ENCODE results near the gene RTP5. TPM values are rescaled to one million over a fixed set of nuclear protein-coding genes. Genes with fewer than 3 reads are reported as not detected.

The RTP5 gene
- total and polyA plus RNA-seq, 2 donors (not counting 3 experiments of a cell fraction or from before 2014, with no cell fraction given) = not detected

- intact Hi-C loops (cut with micrococcal nuclease) (no loop called here), dilution Hi-C loops (cut with MboI; ENCODE audit: extremely low pct_ligation_motif_present, low sequenced_read_pairs) (no loop called here)
- Histone ChIP-seq H3K4me2 (ENCODE audit: insufficient read depth, low read length) (no peak overlapping the region), H3K9ac (replicated peaks; ENCODE audit: extremely low read depth, insufficient read depth, low read length) (no peak overlapping the region), H3K9me3 (replicated peaks; ENCODE audit: control insufficient read depth, insufficient read depth, low read length) (no peaks in the 10 kb centered on the region), H2AFZ (ENCODE audit: low read depth, low read length) (no peak overlapping the region), H3K27me3 (ENCODE audit: control insufficient read depth in 2 of 2, insufficient read depth in 2 of 2, low read length in 2 of 2) (no peaks in the 10 kb centered on the region), H3K4me3 (replicated peaks in 1 of 3; ENCODE audit: insufficient read depth in 1 of 3, low read depth in 1 of 3, low read length in 3 of 3) (no peak overlapping the region), H4K20me1 (replicated peaks; ENCODE audit: control insufficient read depth, extremely low read depth, insufficient read depth, low read length) (no peaks in the 10 kb centered on the region), H3K36me3 (ENCODE audit: control insufficient read depth in 2 of 2, extremely low read depth in 1 of 2, insufficient read depth in 2 of 2, low read length in 2 of 2) (no peaks in the 10 kb centered on the region), H3K79me2 (ENCODE audit: control insufficient read depth, insufficient read depth, low read length) (no peaks in the 10 kb centered on the region), H3K27ac (ENCODE audit: insufficient read depth, low read depth, low read length) (no peak overlapping the region), H3K4me1 (ENCODE audit: control insufficient read depth, extremely low read depth, insufficient read depth, low read length) (peaks cover 2% of the 10 kb centered on the region), H3K9me1 (replicated peaks; ENCODE audit: control insufficient read depth, extremely low read depth, insufficient read depth, low read length) (no peaks in the 10 kb centered on the region)
- FAIRE-seq (no peak), DNase-seq (ENCODE audit: low read depth, low spot score) (no peak)
- TF ChIP-seq EZH2 (IDR thresholded peaks at IDR 0.05; ENCODE audit: borderline replicate concordance, low read depth, low read length, severe bottlenecking) = no peak
- TF ChIP-seq POLR2A (IDR thresholded peaks at IDR 0.05; ENCODE audit: low read depth, low read length) = no peak
- TF ChIP-seq GATA2 (IDR thresholded peaks at IDR 0.05; ENCODE audit: insufficient read depth, insufficient read length, low read depth, low read length) = no peak
- TF ChIP-seq MYC (IDR thresholded peaks at IDR 0.05; ENCODE audit: low read depth, low read length) = no peak
- TF ChIP-seq POLR2AphosphoS5 (IDR thresholded peaks at IDR 0.05; ENCODE audit: insufficient read depth, low read depth, low read length) = no peak
- TF ChIP-seq FOS (IDR thresholded peaks at IDR 0.05; ENCODE audit: borderline replicate concordance, insufficient read depth, low read length) = no peak
- ChIA-PET CTCF (no interaction called here), POLR2A (no interaction called here)
- BruUV-seq (replicated peaks) = no TSS peak
Measured at GRCh38 chr2:241891988-241892298, 22.4 kb downstream of the RTP5 start.

GRCh38 chr2:241892299-241893137 is 23.0 kb downstream of the RTP5 start:
- no peak for FAIRE-seq
- Histone ChIP-seq H3K79me2 (ENCODE audit: control insufficient read depth, insufficient read depth, low read length) (no peaks in the 10 kb centered on the region), H3K9ac (replicated peaks; ENCODE audit: extremely low read depth, insufficient read depth, low read length) (no peak overlapping the region), H3K9me3 (replicated peaks; ENCODE audit: control insufficient read depth, insufficient read depth, low read length) (no peaks in the 10 kb centered on the region), H3K36me3 (ENCODE audit: control insufficient read depth in 2 of 2, extremely low read depth in 1 of 2, insufficient read depth in 2 of 2, low read length in 2 of 2) (no peaks in the 10 kb centered on the region), H3K27ac (ENCODE audit: insufficient read depth, low read depth, low read length) (no peak overlapping the region), H4K20me1 (replicated peaks; ENCODE audit: control insufficient read depth, extremely low read depth, insufficient read depth, low read length) (no peaks in the 10 kb centered on the region), H3K27me3 (ENCODE audit: control insufficient read depth in 2 of 2, insufficient read depth in 2 of 2, low read length in 2 of 2) (no peaks in the 10 kb centered on the region), H3K4me2 (ENCODE audit: insufficient read depth, low read length) (no peak overlapping the region), H2AFZ (ENCODE audit: low read depth, low read length) (no peak overlapping the region), H3K4me3 (replicated peaks in 1 of 3; ENCODE audit: insufficient read depth in 1 of 3, low read depth in 1 of 3, low read length in 3 of 3) (no peak overlapping the region), H3K9me1 (replicated peaks; ENCODE audit: control insufficient read depth, extremely low read depth, insufficient read depth, low read length) (no peaks in the 10 kb centered on the region), H3K4me1 (ENCODE audit: control insufficient read depth, extremely low read depth, insufficient read depth, low read length) (peaks cover 2% of the 10 kb centered on the region)
- no TSS peak for BruUV-seq (replicated peaks)
- TF ChIP-seq EZH2 (IDR thresholded peaks at IDR 0.05; ENCODE audit: borderline replicate concordance, low read depth, low read length, severe bottlenecking) (no peak), POLR2AphosphoS5 (IDR thresholded peaks at IDR 0.05; ENCODE audit: insufficient read depth, low read depth, low read length) (no peak), MAX (IDR thresholded peaks at IDR 0.05; ENCODE audit: insufficient read depth, insufficient read length) (no peak), CTCF (IDR thresholded peaks at IDR 0.05; ENCODE audit: extremely low read depth in 1 of 2, insufficient read depth in 1 of 2, low read depth in 1 of 2, low read length in 2 of 2) (no peak), JUN (IDR thresholded peaks at IDR 0.05; ENCODE audit: borderline replicate concordance, insufficient read depth, insufficient read length, low read depth) (no peak), GATA2 (IDR thresholded peaks at IDR 0.05; ENCODE audit: insufficient read depth, insufficient read length, low read depth, low read length) (no peak), FOS (IDR thresholded peaks at IDR 0.05; ENCODE audit: borderline replicate concordance, insufficient read depth, low read length) (no peak), MYC (IDR thresholded peaks at IDR 0.05; ENCODE audit: low read depth, low read length) (no peak)
- no peak for DNase-seq (ENCODE audit: low read depth, low spot score)
- intact Hi-C loops (cut with micrococcal nuclease) = no loop called here
- ChIA-PET POLR2A (no interaction called here), CTCF (no interaction called here)
- dilution Hi-C loops (cut with MboI; ENCODE audit: extremely low pct_ligation_motif_present, low sequenced_read_pairs) = no loop called here
